Measurements from ENCODE around the gene STAT1.
"Not testable (repeated sequence)": the region's sequence is repeated elsewhere in the genome, so short reads cannot be mapped to it uniquely, and the experiment has no call there.

The STAT1 gene

DNA sequence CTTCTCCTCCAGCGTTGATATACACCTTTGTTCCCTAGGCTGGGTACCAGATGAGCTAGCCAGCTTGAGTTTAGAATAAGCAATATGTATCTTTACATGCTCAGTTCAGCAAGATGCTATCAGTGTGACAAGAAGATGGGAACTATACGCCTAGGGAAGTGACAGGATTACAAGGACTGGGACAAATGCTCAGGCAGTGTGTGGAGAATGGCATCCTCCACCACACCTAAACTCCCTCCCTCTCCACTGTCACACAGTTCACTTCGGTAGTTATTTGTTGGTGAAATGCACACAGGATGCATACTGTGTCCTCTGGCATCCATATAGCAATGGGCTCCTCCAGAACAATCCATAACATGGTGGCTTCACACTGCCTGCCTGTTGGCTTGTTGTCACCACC, 7.7 kb downstream of the STAT1 start:
- no peak for DNase-seq

- no peak for DNase-seq
These were observed 10.3 kb downstream of the STAT1 start for GRCh38 chr2:191003405-191004309.

- no peak for DNase-seq
These were observed 12.3 kb downstream of the STAT1 start for GRCh38 chr2:191001624-191002023.

GRCh38 chr2:191001032-191001431, 12.9 kb downstream of the STAT1 start:
- no peak for DNase-seq

- DNase-seq, result no peak
These were observed 13.9 kb downstream of the STAT1 start for GRCh38 chr2:190999949-191000665.

DNA sequence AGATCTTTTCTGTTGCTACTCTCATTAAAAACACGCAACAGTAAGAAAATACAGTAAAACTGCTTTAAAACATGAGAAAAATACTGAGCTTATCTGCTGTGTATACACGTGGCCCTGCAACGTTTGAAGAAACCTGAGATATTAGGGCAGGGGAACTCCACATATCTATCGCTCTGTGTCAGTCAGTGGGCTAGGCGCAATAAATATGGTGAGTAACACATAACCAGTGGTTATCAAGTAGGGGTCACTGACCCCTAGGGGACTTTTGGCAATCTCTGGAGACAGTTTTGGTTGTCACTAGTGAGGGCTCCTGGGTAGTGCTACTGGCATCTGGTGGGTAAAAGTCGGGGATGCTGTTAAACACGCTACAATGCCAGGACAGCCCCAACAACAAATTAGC, 14.9 kb downstream of the STAT1 start:
- no peak for DNase-seq

GRCh38 chr2:190997526-190998113, 16.4 kb downstream of the STAT1 start:
- no peak for DNase-seq

- no peak for DNase-seq
These were observed 17.0 kb downstream of the STAT1 start for GRCh38 chr2:190996947-190997346.

DNA sequence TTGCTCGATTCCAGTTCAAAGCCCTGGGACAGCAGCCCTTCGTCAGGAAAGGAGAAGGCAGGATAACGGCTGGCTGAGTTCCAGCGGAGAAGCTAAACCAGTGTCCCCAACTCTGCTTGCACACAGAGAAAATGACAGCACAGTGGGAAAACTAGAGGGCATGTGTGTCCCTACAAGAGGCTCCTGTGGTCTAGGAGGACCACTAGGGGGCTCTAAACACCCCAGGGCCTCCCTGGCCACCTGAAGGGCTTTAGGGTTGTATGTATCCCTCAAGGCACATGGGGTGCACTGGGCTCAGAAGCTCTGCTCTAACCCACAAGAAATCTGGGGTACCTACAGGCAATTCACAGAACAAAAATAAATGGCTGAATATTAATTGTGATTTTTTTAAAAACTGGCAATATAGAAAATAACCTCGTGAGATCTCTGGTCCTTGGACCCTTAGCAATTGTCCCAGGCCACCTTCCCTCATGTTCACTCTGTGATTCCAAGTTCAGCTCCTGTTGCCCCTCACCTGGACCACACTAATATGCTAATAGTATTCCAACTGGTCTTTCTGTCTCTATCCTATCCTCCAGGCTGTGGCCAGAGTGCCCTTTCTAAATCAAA, 17.5 kb downstream of the STAT1 start:
- no peak for DNase-seq

- DNase-seq, result not testable (repeated sequence)
These were observed 18.7 kb downstream of the STAT1 start for GRCh38 chr2:190995315-190995714.

DNA sequence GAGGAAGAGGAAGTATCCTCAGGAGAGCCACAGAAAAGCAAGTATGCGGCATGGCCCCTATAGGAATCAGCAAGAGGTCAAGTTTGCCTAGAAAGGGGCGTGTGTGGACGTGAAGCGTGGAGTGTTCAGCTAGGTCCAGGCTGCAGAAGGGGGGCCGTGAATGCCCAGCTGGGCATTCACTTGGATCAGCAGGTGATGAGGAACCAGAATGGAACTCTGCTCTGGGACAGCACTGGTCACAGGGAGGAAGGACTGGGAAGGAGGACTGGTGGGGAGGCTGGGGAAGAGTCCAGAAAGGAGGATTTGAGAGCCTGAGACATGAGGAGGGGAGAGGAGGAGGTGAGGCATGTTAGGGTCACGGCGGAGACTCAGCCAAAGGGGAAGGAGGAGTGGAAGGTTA, 19.8 kb downstream of the STAT1 start:
- no peak for DNase-seq

GRCh38 chr2:190993292-190993643, 20.7 kb downstream of the STAT1 start:
- no peak for DNase-seq

- DNase-seq, result no peak
These were observed 23.8 kb downstream of the STAT1 start for GRCh38 chr2:190990132-190990531.

DNA sequence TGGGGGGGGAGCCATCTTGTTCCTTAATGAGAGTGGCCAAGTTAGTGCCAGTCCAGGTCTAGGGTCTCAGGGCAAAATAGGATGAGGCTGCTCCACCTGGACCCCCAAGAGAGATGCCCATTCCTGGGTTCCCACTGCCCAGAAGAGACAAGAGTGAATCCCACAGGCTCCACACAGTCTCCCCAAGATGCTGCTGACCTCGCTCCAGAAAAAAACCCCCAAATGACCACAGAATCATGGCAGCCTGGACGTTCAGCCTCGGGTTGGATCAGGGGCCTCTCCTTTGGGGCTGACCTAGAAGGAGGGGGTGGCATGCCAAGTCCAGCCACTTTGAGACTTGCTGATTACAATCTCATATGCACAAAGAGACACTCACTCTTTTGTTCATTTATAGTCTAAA, 25.1 kb downstream of the STAT1 start:
- no peak for DNase-seq

GRCh38 chr2:190987938-190988337, 26.0 kb downstream of the STAT1 start:
- no peak for DNase-seq

DNA sequence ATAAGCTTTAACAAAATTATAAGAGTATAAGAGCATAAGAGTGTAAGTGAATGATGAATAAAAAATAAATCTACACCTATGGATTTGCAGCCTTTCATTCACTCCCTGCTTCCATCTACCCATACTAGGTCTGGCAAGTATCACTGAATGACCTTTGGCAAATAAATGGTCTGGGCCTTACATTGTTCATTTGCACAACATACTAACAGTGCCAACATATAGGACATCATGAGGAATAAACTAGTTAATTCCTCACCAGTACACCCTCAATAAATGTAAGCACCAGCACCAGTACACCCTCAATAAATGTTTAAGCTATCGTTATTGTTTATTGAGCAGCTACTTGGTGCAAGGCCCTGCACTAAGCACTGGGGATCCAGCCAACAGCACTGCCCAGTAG, 26.9 kb downstream of the STAT1 start:
- no peak for DNase-seq

DNA sequence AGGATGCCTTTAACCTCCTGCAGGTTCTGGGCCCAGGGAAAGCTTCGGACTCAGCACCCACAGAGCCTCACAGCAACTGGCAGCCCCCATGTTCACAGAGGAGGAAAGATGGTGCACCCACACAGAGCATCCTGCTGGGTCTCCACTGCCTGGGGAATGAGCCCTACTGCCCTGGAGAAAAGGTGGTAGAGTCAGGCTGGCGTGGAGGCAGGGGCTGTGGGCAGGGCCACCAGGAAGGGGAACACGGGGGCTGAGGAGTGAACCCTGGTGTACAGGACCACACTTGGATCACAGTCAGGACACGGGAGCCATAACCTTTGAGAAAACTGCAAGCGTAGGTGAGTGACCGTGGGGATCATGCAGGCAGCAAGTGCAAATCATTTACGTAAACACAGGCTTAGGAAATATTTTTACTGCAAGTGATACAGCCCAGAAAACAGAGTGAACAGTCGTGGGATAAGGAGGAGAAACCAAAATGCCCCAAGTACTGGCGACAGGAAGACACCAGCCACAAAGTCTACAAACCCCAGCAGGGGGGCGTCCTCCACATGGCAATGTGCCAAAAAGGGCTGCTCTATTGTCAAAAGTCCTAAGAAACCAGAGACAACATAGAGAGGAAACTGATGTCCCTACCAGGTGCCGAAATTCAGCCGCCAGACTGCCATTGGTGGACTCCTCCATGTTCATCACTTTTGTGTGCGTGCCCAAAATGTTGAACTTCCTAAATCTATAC, 27.6 kb downstream of the STAT1 start:
- DNase-seq, result peak; percentile 52

- no peak for DNase-seq
These were observed 29.4 kb downstream of the STAT1 start for GRCh38 chr2:190984595-190984994.

GRCh38 chr2:190982262-190983034, 31.5 kb downstream of the STAT1 start:
- DNase-seq, result no peak

- DNase-seq, result no peak
These were observed 32.2 kb downstream of the STAT1 start for GRCh38 chr2:190981733-190982132.

GRCh38 chr2:190981333-190981732, 32.6 kb downstream of the STAT1 start:
- no peak for DNase-seq

GRCh38 chr2:190980630-190981209, 33.3 kb downstream of the STAT1 start:
- no peak for DNase-seq

Measured in NCI-H345 (cell line).